ENCODE results near the gene PRRC2B. TPM values are rescaled to one million over a fixed set of nuclear protein-coding genes. Genes with fewer than 3 reads are reported as not detected.
A peak's percentile ranks its signal among the peaks of the same experiment; 100 is the strongest.
"Not testable (repeated sequence)": the region's sequence is repeated elsewhere in the genome, so short reads cannot be mapped to it uniquely, and the experiment has no call there.

The PRRC2B gene
- total RNA-seq, 1 donor from 2014 or later: 80.7 TPM

DNA sequence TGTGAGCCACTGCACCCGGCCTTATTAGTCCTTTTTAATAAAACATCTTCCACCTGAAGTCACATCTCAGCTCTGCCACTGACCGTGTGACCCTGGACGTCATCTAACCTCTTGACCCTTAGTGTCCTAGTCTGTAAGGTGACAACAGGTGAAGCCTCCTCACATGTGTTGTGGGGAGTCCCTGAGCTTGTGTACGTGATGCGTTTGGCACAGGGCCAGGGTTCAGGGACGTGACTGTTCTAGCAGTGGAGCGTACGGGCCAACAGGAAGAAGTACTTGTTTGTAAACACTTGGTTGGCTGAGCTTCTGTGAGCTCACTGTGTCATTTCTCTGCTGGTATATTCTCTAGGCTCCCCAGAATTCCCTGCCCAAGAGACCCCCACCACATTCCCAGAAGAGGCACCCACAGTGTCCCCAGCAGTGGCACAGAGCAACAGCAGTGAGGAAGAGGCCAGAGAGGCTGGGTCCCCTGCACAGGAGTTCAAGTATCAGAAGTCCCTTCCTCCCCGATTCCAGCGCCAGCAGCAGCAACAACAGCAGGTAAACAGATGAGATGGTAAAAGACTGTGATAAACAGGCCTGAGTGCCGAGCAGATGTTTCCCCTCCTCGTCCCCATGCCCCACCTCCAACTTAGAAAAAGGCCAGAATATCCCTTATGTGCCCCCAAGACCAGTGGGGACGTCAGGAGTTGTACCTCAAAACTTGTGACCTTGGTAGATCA is 73.5 kb downstream of the PRRC2B start:
- DNase-seq (ENCODE audit: low spot score) (no peak), ATAC-seq (peak; percentile 42)

DNA sequence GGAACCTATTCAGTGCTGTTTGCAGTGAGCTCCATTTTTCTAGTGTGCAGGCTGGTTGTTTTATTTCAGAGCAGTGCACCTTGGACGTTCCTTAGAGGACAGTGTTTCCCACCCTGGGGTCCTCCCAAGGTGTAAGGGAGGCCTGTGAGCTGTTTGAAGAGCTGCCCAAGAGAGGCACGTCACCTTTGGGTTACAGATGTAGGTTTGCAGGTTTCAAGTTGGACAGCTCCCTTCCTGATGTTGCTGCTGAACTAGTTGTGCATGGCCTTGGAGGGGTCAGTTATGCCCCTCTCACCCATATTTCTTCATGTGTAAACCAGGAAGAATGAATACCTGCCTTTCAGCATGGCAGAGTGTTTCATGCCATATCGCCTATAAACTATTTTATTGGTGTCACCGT is 74.1 kb downstream of the PRRC2B start:
- DNase-seq (ENCODE audit: low spot score) (no peak), ATAC-seq (no peak)

DNA sequence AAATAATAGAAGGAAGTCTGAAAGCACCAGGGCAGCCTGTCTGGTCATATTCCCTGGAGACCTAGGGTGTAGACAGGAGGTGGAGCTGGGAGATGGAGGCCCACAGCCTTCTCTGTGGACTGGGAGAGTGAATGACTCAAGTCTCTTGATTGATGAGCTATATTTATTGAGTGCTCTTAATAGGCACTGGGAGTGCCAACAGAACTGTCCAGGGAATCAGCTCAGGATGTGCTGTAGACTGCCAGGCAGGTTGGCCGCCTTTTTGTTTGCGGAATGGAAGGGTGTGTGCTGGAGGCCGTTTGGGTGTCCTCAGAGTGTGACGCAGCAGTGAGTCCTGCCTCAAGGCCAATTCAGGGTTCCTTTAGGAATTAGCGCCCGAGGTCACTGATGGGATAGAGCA is 75.5 kb downstream of the PRRC2B start:
- DNase-seq (ENCODE audit: low spot score): no peak
- peak; percentile 50 for ATAC-seq

DNA sequence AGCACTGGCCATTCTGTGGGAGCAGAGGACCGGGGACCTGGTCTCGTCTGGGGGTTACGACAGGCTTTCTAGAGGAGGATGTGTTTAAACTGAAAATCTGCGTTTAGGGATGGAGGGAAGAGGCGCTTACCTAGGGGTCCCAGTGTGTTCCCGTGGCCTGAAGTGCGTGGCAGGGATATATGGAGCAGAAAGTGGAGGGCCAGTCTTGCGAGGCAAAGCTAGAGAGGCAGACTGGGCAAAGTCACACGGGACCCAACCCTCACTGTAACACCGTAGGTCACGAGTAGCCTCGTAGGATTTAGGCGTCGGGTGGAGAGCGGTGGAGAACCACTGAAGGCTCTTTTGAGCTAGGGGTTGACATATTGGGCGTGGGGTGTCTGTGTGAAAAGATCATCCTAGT is 76.1 kb downstream of the PRRC2B start:
- DNase-seq (ENCODE audit: low spot score) (no peak), ATAC-seq (no peak)

DNA sequence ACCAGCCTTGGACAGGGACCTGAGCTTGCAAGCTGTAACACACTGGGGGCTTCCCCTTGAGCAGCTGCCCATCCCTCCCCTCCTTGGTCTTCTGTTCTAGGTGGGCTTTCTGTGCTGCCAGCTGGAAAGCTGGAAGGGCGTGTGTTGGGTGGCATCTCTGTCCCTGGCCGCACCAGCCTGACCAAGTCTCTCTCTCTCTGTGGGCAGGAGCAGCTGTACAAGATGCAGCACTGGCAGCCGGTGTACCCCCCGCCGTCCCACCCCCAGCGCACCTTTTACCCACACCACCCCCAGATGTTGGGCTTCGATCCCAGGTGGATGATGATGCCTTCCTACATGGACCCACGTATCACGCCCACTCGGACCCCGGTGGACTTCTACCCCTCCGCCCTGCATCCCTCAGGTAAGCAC is 76.7 kb downstream of the PRRC2B start:
- ATAC-seq (no peak), DNase-seq (ENCODE audit: low spot score) (no peak)

DNA sequence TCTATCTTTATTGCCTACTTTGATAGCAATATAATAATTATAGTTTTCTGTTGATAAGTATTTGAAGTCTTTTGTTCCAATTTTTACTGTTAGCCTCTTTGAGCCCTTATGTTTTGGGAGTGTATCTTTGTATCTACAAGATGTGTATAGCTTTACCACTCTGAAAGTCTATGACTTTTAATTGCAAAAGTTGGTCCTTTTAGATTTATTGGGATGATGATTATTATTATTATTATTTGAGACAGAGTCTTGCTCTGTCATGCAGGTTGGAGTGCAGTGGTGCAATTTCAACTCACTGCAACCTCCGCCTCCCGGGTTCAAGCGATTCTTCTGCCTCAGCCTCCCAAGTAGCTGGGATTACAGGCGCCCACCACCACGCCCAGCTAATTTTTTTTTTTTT is 78.2 kb downstream of the PRRC2B start:
- DNase-seq (ENCODE audit: low spot score); ATAC-seq: not testable (repeated sequence)

DNA sequence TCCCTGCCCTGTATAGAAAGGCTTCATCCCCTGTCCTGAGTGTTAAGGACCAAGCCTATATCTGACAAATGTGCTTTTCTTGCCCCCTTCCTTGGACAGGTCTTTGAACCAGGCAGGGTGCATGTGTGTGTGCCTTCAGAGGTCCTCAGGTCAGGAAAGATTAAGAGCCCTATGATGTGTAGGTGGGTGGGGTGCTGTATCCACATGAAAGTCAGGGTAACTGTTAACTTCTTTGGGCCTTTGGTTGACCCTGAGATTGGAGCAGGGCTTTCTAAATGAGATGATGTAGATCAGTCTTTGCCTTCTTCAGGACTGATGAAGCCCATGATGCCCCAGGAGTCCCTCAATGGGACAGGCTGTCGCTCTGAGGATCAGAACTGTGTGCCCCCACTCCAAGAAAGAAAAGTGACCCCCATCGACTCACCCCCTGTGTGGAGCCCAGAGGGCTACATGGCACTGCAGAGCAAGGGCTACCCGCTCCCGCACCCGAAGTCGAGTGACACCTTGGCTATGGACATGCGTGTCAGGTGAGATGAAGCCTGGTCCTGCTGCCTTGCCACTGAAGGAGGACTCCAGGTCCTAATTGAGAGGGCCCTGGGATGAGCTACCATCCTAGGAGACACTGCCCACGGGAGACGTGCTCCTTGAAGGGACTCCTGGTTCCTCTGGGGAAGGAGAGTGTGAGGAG is 79.5 kb downstream of the PRRC2B start:
- no peak for DNase-seq (ENCODE audit: low spot score)
- peak; percentile 30 for ATAC-seq

DNA sequence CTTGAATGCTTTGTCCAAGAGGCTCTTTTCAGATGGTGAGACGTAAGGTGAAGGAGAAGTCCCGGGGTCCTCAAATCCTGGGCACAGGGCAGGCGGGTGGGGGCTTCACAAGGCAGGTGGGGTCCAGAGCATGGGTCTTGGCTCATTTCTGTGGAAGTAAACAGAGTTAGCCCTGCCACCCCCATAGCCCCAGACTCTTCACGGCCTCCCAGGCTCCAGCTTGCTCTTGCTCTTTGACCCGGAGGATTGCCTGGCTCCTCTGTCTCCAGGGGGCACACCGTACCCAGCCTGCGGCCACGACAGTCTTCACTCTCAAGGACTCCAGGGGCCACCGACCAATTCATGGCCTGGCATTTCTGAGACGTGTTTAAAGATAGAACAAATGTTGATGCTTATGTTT is 80.0 kb downstream of the PRRC2B start:
- no peak for DNase-seq (ENCODE audit: low spot score)
- no peak for ATAC-seq

- ATAC-seq (no peak), DNase-seq (ENCODE audit: low spot score) (no peak)
Measured at GRCh38 chr9:131474711-131475110, 80.8 kb downstream of the PRRC2B start.

DNA sequence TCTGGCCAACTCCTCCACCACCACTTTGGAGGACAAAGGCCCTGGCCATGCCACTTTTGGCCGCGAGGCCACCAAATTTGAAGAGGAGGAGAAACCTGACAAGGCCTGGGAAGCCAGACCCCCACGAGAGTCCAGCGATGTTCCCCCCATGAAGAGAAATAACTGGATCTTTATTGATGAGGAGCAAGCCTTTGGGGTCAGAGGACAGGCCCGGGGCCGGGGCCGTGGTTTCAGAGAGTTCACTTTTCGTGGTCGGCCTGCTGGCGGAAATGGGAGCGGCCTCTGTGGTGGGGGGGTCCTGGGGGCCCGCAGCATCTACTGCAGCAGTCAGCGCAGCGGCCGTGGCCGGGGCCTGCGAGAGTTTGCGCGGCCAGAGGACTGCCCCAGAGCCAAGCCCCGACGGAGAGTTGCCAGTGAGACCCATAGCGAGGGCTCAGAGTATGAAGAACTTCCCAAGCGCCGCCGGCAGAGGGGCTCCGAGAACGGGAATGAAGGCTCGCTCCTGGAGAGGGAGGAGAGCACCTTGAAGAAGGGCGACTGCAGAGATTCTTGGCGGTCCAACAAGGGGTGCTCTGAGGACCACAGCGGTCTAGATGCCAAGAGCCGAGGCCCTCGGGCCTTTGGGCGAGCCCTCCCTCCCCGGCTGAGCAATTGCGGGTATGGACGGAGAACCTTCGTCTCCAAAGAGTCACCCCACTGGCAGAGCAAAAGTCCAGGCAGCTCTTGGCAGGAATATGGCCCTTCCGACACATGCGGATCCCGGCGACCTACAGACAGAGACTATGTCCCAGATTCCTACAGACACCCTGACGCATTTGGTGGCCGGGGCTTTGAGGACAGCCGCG is 81.4 kb downstream of the PRRC2B start:
- DNase-seq (ENCODE audit: low spot score) (no peak), ATAC-seq (peak; percentile 17)

GRCh38 chr9:131475956-131476776 is 82.3 kb downstream of the PRRC2B start:
- ATAC-seq: peak; percentile 47
- no peak for DNase-seq (ENCODE audit: low spot score)

GRCh38 chr9:131476777-131477345 is 83.0 kb downstream of the PRRC2B start:
- ATAC-seq (peak; percentile 37), DNase-seq (ENCODE audit: low spot score) (no peak)

- ATAC-seq (no peak), DNase-seq (ENCODE audit: low spot score) (no peak)
Measured at GRCh38 chr9:131477367-131477766, 83.5 kb downstream of the PRRC2B start.

DNA sequence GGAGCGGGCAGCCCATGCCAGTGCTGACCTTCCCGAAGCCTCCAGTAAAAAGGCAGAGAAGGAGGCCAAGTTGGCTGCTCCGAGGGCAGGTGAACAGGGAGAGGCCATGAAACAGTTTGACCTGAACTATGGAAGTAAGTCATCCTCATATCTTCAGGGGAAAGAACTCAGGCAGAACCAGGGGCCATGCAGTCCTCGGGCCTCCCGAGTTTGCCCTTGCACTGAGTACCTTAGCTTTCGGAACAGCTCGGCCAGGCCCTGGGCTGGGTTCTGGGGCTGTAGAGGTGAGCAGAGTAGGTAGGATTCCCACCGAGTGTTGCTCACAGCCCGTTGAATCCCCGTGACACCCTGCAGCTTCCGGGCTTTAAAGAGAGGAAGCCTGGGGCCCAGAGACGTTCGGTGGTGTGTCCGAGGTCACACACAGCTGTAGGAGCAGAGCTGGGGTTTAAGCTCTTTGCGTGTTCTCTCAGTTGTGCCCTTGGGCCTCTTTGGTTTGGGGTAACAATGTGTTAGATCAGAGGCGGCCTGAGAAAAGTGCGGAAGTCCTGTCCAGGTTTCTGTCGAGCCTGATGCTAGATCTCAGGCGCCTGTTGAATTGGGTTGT is 84.0 kb downstream of the PRRC2B start:
- DNase-seq (ENCODE audit: low spot score) (no peak), ATAC-seq (no peak)

- DNase-seq (ENCODE audit: low spot score) (no peak), ATAC-seq (peak; percentile 29)
Measured at GRCh38 chr9:131478421-131478868, 84.6 kb downstream of the PRRC2B start.

GRCh38 chr9:131478911-131479310 is 85.0 kb downstream of the PRRC2B start:
- ATAC-seq (no peak), DNase-seq (ENCODE audit: low spot score) (no peak)

GRCh38 chr9:131480258-131480657 is 86.4 kb downstream of the PRRC2B start:
- no peak for DNase-seq (ENCODE audit: low spot score)
- ATAC-seq: no peak

GRCh38 chr9:131481441-131482342 is 87.8 kb downstream of the PRRC2B start:
- no peak for DNase-seq (ENCODE audit: low spot score)
- no peak for ATAC-seq
